ENCODE results near the gene MT4. TPM values are rescaled to one million over a fixed set of nuclear protein-coding genes. Genes with fewer than 3 reads are reported as not detected.

The MT4 gene
- total RNA-seq, 1 experiment from 2014 or later, result not detected

DNA sequence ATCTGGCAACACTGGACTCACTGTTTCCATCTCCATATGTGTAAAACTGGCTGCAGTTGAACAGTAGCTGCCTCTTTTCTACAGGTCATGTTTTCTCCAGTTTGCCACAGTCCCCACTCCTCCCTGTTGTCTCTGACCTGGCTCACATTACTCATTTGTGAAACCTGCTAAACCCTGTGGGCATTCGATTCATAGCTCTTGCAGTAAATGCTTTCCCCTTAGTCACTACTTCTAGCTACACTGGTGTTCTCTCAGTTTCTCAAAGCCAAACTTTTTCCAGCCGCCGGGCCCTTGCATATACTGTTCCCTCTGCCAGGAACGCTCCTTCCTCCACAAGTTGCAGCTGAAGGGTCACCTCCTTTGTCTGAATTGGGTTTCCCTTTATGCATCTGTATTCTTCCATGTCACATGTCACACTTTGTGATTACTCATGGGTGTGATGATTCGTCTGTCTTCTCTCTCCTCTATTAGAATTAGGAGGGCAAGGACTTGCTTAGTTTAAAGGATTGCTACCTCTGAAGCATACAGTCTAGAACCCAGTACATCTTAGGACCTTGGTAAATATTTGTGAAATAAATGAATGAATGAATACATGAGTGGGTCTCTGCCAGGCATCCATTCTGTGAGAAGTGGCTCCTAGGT lies 15.0 kb upstream of the MT4 start:
- DNase-seq, result no peak
- no peaks in the 10 kb centered on the region for H3K36me3 Mint-ChIP-seq (ENCODE audit: insufficient read depth, unreplicated experiment)
- TF ChIP-seq, protein P1, sequence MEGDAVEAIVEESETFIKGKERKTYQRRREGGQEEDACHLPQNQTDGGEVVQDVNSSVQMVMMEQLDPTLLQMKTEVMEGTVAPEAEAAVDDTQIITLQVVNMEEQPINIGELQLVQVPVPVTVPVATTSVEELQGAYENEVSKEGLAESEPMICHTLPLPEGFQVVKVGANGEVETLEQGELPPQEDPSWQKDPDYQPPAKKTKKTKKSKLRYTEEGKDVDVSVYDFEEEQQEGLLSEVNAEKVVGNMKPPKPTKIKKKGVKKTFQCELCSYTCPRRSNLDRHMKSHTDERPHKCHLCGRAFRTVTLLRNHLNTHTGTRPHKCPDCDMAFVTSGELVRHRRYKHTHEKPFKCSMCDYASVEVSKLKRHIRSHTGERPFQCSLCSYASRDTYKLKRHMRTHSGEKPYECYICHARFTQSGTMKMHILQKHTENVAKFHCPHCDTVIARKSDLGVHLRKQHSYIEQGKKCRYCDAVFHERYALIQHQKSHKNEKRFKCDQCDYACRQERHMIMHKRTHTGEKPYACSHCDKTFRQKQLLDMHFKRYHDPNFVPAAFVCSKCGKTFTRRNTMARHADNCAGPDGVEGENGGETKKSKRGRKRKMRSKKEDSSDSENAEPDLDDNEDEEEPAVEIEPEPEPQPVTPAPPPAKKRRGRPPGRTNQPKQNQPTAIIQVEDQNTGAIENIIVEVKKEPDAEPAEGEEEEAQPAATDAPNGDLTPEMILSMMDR (IDR thresholded peaks at IDR 0.05; ENCODE audit: unreplicated experiment), result no peak
- no peaks in the 10 kb centered on the region for H3K4me1 Mint-ChIP-seq (ENCODE audit: low read depth, unreplicated experiment)
- no peak overlapping the region for H3K27ac Mint-ChIP-seq (ENCODE audit: unreplicated experiment)
- H3K4me3 Mint-ChIP-seq (ENCODE audit: low read depth, unreplicated experiment), result no peak overlapping the region
- H3K27me3 Mint-ChIP-seq (ENCODE audit: unreplicated experiment), result peaks cover 77% of the 10 kb centered on the region
- no peaks in the 10 kb centered on the region for H3K9me3 Mint-ChIP-seq (ENCODE audit: low read depth, unreplicated experiment)
- intact Hi-C loops (cut with micrococcal nuclease; ENCODE audit: unreplicated experiment), result no loop called here
- CTCF ChIA-PET, result no interaction called here
- no TSS peak for BruUV-seq (replicated peaks)

DNA sequence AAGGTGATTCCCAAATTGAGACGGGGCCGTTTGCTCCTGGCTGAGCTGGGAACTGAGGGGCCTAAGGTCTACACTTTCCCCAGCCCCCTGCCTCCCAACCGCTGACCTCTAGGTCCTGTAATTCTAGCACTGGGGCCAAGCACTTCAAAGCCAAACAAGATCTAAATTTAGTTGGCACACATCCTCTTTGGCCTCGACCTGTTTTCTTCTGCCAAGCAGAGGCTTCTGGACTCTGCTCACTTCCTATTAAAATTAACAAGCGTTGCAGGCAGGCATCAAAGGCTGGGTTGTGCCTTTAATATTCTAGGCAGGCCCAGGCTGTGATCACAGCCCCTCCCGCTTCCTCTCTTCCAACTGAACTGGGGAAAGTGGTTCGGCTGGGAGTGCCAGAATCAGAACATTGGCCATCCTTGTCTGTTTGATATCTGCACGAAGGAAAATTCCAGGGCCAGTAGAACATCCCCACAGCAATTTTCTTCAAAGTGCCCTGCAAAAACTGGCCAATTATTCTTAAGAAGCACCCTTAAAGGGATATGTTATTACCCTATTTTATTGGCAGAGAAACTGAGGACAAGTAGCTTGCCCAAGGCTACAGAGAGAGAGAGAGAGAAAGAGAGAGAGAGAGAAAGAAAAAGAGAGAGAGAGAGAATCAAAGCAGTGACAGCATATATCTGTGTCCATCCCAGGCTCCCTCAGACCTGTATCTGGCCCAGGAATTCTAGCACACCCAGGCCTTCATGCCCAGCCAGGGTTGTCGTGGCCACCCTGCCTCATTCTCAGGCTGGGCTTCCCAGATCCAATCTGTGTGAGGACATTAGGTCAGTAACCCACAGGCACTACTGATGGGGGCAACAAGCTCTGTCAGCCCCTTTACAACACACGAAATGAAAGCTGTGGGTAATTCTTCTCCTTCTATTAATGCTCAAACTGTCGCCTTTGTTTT lies 12.8 kb upstream of the MT4 start:
- CTCF ChIA-PET, result interaction anchor here (0.7 to 1.0 kb wide), 3 partner anchors 16 to 21 kb away, joined by 4 read pairs; no protein-coding TSS in a partner anchor
- Mint-ChIP-seq H3K4me1 (ENCODE audit: low read depth, unreplicated experiment) (no peaks in the 10 kb centered on the region), H3K9me3 (ENCODE audit: low read depth, unreplicated experiment) (no peaks in the 10 kb centered on the region), H3K36me3 (ENCODE audit: insufficient read depth, unreplicated experiment) (no peaks in the 10 kb centered on the region), H3K4me3 (ENCODE audit: low read depth, unreplicated experiment) (no peak overlapping the region), H3K27ac (ENCODE audit: unreplicated experiment) (no peak overlapping the region), H3K27me3 (ENCODE audit: unreplicated experiment) (peaks cover 86% of the 10 kb centered on the region)
- TF ChIP-seq, protein P1 (IDR thresholded peaks at IDR 0.05; ENCODE audit: unreplicated experiment), result no peak
- intact Hi-C loops (cut with micrococcal nuclease; ENCODE audit: unreplicated experiment), result no loop called here
- no peak for DNase-seq
- no TSS peak for BruUV-seq (replicated peaks)

DNA sequence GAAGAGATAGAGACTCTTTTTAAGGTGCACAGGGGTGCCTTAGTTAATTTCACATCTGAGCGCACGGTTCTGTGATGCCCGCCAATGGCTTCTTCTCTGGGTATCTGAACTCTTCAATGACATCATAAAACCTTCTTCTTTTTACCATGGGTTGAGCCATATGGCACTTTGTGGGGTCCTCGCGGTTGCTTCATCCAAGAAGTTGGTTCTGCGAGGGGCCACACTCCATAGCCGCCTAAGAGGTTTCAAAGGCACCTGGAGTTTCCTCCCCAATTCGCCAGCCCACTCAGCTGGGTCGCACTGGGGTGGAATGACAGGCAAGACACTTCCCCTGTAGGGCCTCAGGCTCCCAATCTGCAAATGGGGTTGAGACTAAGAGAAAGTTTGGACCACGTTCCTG lies 10.4 kb upstream of the MT4 start:
- H3K27ac Mint-ChIP-seq (ENCODE audit: unreplicated experiment), result no peak overlapping the region
- CTCF ChIA-PET, result no interaction called here
- no peaks in the 10 kb centered on the region for H3K36me3 Mint-ChIP-seq (ENCODE audit: insufficient read depth, unreplicated experiment)
- no peaks in the 10 kb centered on the region for H3K9me3 Mint-ChIP-seq (ENCODE audit: low read depth, unreplicated experiment)
- no peak for DNase-seq
- BruUV-seq (replicated peaks), result no TSS peak
- no peak overlapping the region for H3K4me3 Mint-ChIP-seq (ENCODE audit: low read depth, unreplicated experiment)
- H3K4me1 Mint-ChIP-seq (ENCODE audit: low read depth, unreplicated experiment), result no peaks in the 10 kb centered on the region
- peaks cover 86% of the 10 kb centered on the region for H3K27me3 Mint-ChIP-seq (ENCODE audit: unreplicated experiment)
- intact Hi-C loops (cut with micrococcal nuclease; ENCODE audit: unreplicated experiment), result no loop called here
- TF ChIP-seq, protein P1 (IDR thresholded peaks at IDR 0.05; ENCODE audit: unreplicated experiment), result no peak

DNA sequence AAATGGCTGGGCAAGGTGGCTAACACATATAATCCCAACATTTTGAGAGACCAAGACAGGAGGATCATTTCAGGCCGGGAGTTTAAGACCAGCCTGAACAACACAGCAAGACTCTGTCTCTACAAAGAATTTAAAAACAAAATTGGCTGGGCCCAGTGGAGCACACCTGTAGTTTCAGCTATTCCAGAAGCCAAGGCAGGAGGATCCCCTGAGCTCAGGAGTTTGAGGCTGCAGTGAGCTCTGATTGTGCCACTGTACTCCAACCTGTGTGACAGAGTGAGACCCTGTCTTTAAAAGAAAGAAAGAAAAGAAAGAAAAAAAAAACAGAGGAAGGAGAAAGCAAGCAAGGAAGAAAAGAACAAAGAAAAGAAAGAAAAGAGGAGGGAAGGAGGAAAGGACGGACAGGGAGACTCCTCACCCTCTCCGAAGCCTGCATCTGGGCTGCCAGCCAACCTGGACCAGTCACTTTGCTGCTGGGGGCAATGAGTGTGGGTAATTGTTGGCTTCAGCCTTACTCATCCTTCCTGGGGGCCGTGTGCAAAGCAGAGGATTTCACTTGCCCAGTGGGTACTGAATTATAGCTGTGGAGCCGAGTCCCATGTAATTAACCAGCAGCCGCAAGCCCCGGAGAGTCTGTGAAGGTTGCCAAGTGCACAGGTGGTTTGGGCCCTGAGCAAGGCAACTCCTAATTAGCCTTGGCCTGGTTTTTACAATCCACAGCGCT lies 6.7 kb upstream of the MT4 start:
- H3K27ac Mint-ChIP-seq (ENCODE audit: unreplicated experiment), result no peak overlapping the region
- H3K9me3 Mint-ChIP-seq (ENCODE audit: low read depth, unreplicated experiment), result no peaks in the 10 kb centered on the region
- no peaks in the 10 kb centered on the region for H3K4me1 Mint-ChIP-seq (ENCODE audit: low read depth, unreplicated experiment)
- no peaks in the 10 kb centered on the region for H3K36me3 Mint-ChIP-seq (ENCODE audit: insufficient read depth, unreplicated experiment)
- no peak for DNase-seq
- no peak overlapping the region for H3K4me3 Mint-ChIP-seq (ENCODE audit: low read depth, unreplicated experiment)
- H3K27me3 Mint-ChIP-seq (ENCODE audit: unreplicated experiment), result peaks cover 72% of the 10 kb centered on the region
- CTCF ChIA-PET, result no interaction called here
- BruUV-seq (replicated peaks), result no TSS peak
- intact Hi-C loops (cut with micrococcal nuclease; ENCODE audit: unreplicated experiment), result no loop called here
- TF ChIP-seq, protein P1 (IDR thresholded peaks at IDR 0.05; ENCODE audit: unreplicated experiment), result no peak

All from Calu3 (cell line).